Heart right ventricle (tissue), 16 donors: ENCODE data around the gene IL1A. TPM values are rescaled to one million over a fixed set of nuclear protein-coding genes. Genes with fewer than 3 reads are reported as not detected.

Source experiments
- ATAC-seq, 8 donors: fragments of 200-7000 bp; cut with Tn5 transposase; one replicate each; pipeline ENCODE4 v1.9.1; 2020; ENCODE audit warnings: mild to moderate bottlenecking in 8 of 8, moderate library complexity in 8 of 8, moderate number of reproducible peaks in 1 of 8
- DNase-seq, 2 donors: peaks; one replicate each; pipeline ENCODE4 v3.0.0-alpha.2; 2020
- H3K27ac ChIP-seq, 10 donors: fragments of 200-600 bp; sonication (generic) in 2 of 10; one replicate each; pipeline versions ENCODE4 v1.5.0 to v1.8.0; 2020 to 2022; ENCODE audit warnings: mild to moderate bottlenecking in 3 of 10
- H3K27me3 ChIP-seq, 7 donors: fragments of 200-600 bp; one replicate each; pipeline ENCODE4 v1.8.0; 2021 to 2022; ENCODE audit warnings: mild to moderate bottlenecking in 2 of 7
- H3K36me3 ChIP-seq, 9 donors: fragments of 200-600 bp; sonication (generic) in 1 of 9; one replicate each; pipeline versions ENCODE4 v1.5.0 to v1.8.0; 2020 to 2022; ENCODE audit warnings: mild to moderate bottlenecking in 2 of 9
- H3K4me1 ChIP-seq, 9 donors: fragments of 200-600 bp; sonication (generic) in 1 of 9; one replicate each; pipeline versions ENCODE4 v1.5.0 to v1.8.0; 2020 to 2022; ENCODE audit warnings: mild to moderate bottlenecking in 4 of 9
- H3K4me3 ChIP-seq, 10 donors: fragments of 200-600 bp; sonication (generic) in 2 of 10; one replicate each; pipeline versions ENCODE4 v1.5.0 to v1.8.0; 2020 to 2022; ENCODE audit warnings: mild to moderate bottlenecking in 7 of 10, moderate library complexity in 2 of 10
- H3K9me3 ChIP-seq, 11 donors: fragments of 200-600 bp in 10 of 11; sonication (generic) in 2 of 11; one replicate each; pipeline versions ENCODE4 v1.5.0 to v1.8.0; 2013 to 2022; ENCODE audit warnings: mild to moderate bottlenecking in 2 of 11, control low read depth in 1 of 11, moderate library complexity in 1 of 11
- WGBS, 2 donors: extraction: QIAGEN DNeasy Blood & Tissue Kit; methylation state at CpG; one replicate each; pipeline ENCODE4 v1.1.7; 2013; ENCODE audit warnings: inconsistent platforms in 1 of 2; 5-methylcytosine and 5-hydroxymethylcytosine counted together
- intact Hi-C, 10 donors: fragments of 100-400 bp; cut with DNase I; formaldehyde crosslinking; loops; one replicate each; pipeline versions ENCODE4 v1.11.1 to v1.14.2; 2022
- polyA plus RNA-seq, 2 donors: library from polyadenylated mRNA; stranded (reverse); fragments of 200-250 nt; gene quantifications; one replicate each; pipeline ENCODE4 v1.2.3, GENCODE V29; 2013
- total RNA-seq, 10 donors: library from RNA; stranded (reverse); fragmentation: NEBNext Ultra II Directional in 3 of 10; extraction: Animal tissue kit (Norgen Biotek cat#: 25700) in 3 of 10; gene quantifications; one replicate each; pipeline versions ENCODE4 v1.2.1 to v1.2.4, GENCODE V29; 2021 to 2023
- TF ChIP-seq, protein P1 (sequence below), 9 donors: fragments of 200-600 bp; sonication (generic) in 2 of 9; IDR thresholded peaks; one replicate each; pipeline versions ENCODE4 v1.5.0 to v1.8.0; 2021 to 2022; ENCODE audit warnings: antibody characterized with exemption in 9 of 9, mild to moderate bottlenecking in 5 of 9, moderate library complexity in 1 of 9
- donor health status: Arrhythmogenic right ventricular cardiomyopathy.
- donor health status: ischemic (EF 13 %, LVEDD 7.1; RV severe dilation, severe dysfunction).
- donor health status: healthy with polysubstance abuse.
- donor health status: DM: no; HTN: yes; CAD: no.
- donor health status: DM: no; HTN: no; CAD: no.
- donor health status: ischemic (EF 25% LVEDD 6.9; RV normal size, moderate dysfunction).
- donor health status: ischemic (EF 25% LVEDD 5.7; RV mildly dilated, moderate dysfunction).
- donor health status: healthy.
- donor health status: DM: yes; HTN: yes; CAD: no.
- donor health status: Ischemic cardiomyopathy.
- donor health status: ischemic (EF 35%, LVEDD 5.7; RV mildly dilated, moderate dysfunction).
- donor health status: nonischemic (EF 11% LVEDD 7.7; RV severe dilation, severe dysfunction).
- donor health status: DM: yes; HTN: yes; CAD: no.
- donor health status: PGD.
- donor health status: ischemic (EF 29% LVEDD 5.4; RV normal size, mild dysfunction).
- donor health status: nonischemic (EF 23%, LVEDD 6.1; RV moderate dilation, normal function).

IL1A gene
- total and polyA plus RNA-seq, 12 donors, result 0.01 TPM; not detected in 11

DNA sequence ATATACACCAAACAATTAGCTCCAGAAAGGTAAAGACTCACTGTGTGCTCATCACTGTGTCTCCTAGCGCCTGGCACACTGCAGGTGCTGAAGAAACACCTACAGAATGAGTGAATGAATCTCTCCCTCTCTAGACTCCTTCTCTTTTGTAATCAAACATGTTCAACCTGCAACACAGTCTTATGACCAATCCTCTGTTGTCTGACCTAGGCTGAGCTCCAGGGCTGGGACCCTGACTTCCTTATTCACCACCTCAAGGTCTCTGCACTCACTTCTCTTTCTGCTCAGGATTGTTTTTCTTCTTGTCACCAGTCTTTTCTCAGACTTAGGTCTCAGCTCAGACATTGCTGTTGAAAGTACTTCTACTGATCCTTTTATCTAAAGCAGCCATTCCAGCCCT lies 29.7 kb downstream of the IL1A start:
- DNase-seq, result no peak
- 98 to 100% methylated on average over 1 of the region's 1 CpG for WGBS, 2 donors
- TF ChIP-seq, protein P1, sequence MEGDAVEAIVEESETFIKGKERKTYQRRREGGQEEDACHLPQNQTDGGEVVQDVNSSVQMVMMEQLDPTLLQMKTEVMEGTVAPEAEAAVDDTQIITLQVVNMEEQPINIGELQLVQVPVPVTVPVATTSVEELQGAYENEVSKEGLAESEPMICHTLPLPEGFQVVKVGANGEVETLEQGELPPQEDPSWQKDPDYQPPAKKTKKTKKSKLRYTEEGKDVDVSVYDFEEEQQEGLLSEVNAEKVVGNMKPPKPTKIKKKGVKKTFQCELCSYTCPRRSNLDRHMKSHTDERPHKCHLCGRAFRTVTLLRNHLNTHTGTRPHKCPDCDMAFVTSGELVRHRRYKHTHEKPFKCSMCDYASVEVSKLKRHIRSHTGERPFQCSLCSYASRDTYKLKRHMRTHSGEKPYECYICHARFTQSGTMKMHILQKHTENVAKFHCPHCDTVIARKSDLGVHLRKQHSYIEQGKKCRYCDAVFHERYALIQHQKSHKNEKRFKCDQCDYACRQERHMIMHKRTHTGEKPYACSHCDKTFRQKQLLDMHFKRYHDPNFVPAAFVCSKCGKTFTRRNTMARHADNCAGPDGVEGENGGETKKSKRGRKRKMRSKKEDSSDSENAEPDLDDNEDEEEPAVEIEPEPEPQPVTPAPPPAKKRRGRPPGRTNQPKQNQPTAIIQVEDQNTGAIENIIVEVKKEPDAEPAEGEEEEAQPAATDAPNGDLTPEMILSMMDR (IDR thresholded peaks at IDR 0.05), result no peak
- H3K4me3 ChIP-seq, result no peak overlapping the region
- H3K27me3 ChIP-seq, result peaks cover 0 to 5% (median 0%) of the 10 kb centered on the region in 7 donors
- H3K36me3 ChIP-seq, result peaks cover 0 to 26% (median 0%) of the 10 kb centered on the region in 9 donors
- peak in 1 of 8 donors; percentile 38 for ATAC-seq
- intact Hi-C loops, result loop anchor here in 4 of 10 donors (5.0 kb wide), 4 partner anchors 128 to 203 kb away; no protein-coding TSS in a partner anchor
- peak overlapping the region in 1 of 10 donors; percentile 36 for H3K27ac ChIP-seq
- H3K4me1 ChIP-seq, result peaks cover 0 to 5% (median 0%) of the 10 kb centered on the region in 9 donors
- no peaks in the 10 kb centered on the region for H3K9me3 ChIP-seq

DNA sequence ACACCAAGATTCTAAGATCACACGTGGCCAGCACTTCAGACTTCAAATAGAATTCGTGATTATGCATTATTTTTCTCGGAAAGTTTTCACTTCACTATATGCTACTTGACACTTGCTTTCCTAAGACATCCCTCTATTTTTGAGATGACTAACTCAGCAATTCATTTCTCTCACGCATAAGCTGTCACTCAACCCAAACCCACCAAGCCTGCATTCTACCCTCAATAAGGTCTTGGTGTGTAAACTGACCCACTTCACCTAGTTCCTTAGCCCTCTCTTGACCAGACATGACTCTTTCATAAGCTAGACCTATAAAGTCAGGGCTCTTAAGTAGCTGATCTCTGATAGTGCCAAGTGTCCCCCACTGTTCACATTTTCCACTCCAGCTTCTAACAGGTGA lies 31.6 kb downstream of the IL1A start:
- intact Hi-C loops, result loop anchor here in 5 of 10 donors (2.0 to 5.0 kb wide), 5 partner anchors 130 to 205 kb away; no protein-coding TSS in a partner anchor
- 90 to 94% methylated on average over 4 of the region's 4 CpGs for WGBS, 2 donors
- peaks cover 0 to 5% (median 0%) of the 10 kb centered on the region in 7 donors for H3K27me3 ChIP-seq
- no peak for ATAC-seq
- peaks cover 0 to 5% (median 0%) of the 10 kb centered on the region in 9 donors for H3K4me1 ChIP-seq
- TF ChIP-seq, protein P1 (IDR thresholded peaks at IDR 0.05), result no peak
- H3K36me3 ChIP-seq, result peaks cover 0 to 26% (median 0%) of the 10 kb centered on the region in 9 donors
- H3K27ac ChIP-seq, result no peak overlapping the region
- H3K4me3 ChIP-seq, result no peak overlapping the region
- DNase-seq, result no peak
- no peaks in the 10 kb centered on the region for H3K9me3 ChIP-seq

DNA sequence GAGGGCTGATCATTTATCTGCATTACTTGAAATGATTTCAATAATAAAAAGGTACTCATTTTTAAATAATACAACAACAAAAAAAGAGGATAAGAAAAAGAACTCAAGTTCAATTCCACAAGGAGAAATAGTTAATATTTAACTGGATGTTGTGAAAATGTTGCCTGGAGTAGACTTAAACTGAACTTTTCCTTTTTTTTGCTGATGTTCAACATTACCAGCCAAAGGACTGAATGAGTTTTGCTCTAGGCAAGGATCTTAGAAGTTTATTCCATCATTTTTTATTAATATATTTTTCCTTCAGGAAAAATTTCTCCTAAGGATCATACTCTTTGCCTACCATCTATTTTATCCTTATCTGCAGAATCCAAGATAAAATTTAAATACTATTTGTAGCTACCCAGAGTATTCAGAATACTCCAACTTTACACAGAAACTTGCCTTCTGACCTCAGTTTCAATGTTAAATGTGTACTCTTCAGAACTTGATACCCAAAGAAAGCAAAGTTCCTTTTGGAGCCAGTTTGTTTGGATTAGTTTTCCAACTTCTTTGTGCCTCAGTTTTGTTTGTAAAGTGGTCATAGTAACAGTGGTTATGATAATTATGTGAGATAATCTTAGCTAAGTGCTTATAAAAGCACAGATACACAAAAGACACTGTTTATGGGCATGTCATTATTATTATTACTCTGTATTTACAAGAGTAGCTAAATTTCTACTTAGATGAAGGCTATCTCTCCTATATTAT lies 32.7 kb downstream of the IL1A start:
- ATAC-seq (no peak), DNase-seq (no peak)
- Histone ChIP-seq H3K9me3 (no peaks in the 10 kb centered on the region), H3K36me3 (peaks cover 0 to 27% (median 0%) of the 10 kb centered on the region in 9 donors), H3K27me3 (peaks cover 0 to 5% (median 0%) of the 10 kb centered on the region in 7 donors), H3K4me1 (peaks cover 0 to 5% (median 0%) of the 10 kb centered on the region in 9 donors), H3K27ac (no peak overlapping the region), H3K4me3 (no peak overlapping the region)
- TF ChIP-seq, protein P1 (IDR thresholded peaks at IDR 0.05), result no peak
- intact Hi-C loops, result loop anchor here in 6 of 10 donors (2.0 to 5.0 kb wide), 6 partner anchors 131 to 206 kb away; no protein-coding TSS in a partner anchor

DNA sequence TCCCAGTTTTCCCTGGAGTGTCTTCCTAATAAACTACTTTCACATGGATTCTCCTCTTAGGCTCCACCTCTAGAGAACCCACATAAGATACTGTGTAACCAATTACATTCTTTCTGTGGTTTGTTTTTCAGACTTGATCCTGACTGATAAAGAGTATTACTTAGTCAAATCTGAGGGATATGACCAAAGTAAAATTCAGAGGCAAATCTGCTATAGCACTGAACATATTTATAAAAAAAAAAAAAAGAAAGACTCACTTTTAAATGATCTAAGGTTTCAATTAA lies 33.8 kb downstream of the IL1A start:
- Histone ChIP-seq H3K4me1 (peaks cover 0 to 5% (median 0%) of the 10 kb centered on the region in 9 donors), H3K36me3 (peaks cover 0 to 28% (median 0%) of the 10 kb centered on the region in 9 donors), H3K9me3 (no peaks in the 10 kb centered on the region), H3K27me3 (peaks cover 0 to 5% (median 0%) of the 10 kb centered on the region in 7 donors), H3K4me3 (no peak overlapping the region), H3K27ac (no peak overlapping the region)
- TF ChIP-seq, protein P1 (IDR thresholded peaks at IDR 0.05), result no peak
- no peak for ATAC-seq
- intact Hi-C loops, result loop anchor here in 5 of 10 donors (2.0 to 5.0 kb wide), 5 partner anchors 132 to 207 kb away; no protein-coding TSS in a partner anchor
- DNase-seq, result no peak
